ENCODE measurements around the gene SLC44A5.

GRCh38 chr1:75632350-75632949 lies 21.5 kb upstream of the SLC44A5 start:
- TF ChIP-seq CTCF (IDR thresholded peaks at IDR 0.05; ENCODE audit: low read depth, low read length), result peak; percentile 40
- no peak for TF ChIP-seq POLR2A (IDR thresholded peaks at IDR 0.05; ENCODE audit: extremely low read depth, insufficient read length)
- no peak for TF ChIP-seq MAX (IDR thresholded peaks at IDR 0.05; ENCODE audit: low read depth, low read length)
